HG02870 (cell line): ENCODE data around the gene SSX3.
A peak's percentile ranks its signal among the peaks of the same experiment; 100 is the strongest.
"Not testable (repeated sequence)": the region's sequence is repeated elsewhere in the genome, so short reads cannot be mapped to it uniquely, and the experiment has no call there.

Source experiments
- ATAC-seq: cut with Tn5 transposase; IDR thresholded peaks from one replicate; pipeline ENCODE4 v1.9.1; 2021; ENCODE audit warnings: mild to moderate bottlenecking, moderate library complexity; ENCODE audit not compliant: unreplicated experiment

The SSX3 gene, protein sequence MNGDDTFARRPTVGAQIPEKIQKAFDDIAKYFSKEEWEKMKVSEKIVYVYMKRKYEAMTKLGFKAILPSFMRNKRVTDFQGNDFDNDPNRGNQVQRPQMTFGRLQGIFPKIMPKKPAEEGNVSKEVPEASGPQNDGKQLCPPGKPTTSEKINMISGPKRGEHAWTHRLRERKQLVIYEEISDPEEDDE

GRCh38 chrX:48356315-48357094 lies at the start of gene SSX3:
SSX3 (minus strand) TSS chrX:48356703; CDS start chrX:48355249, 1,454 bp downstream.
- not testable (repeated sequence) for ATAC-seq

- not testable (repeated sequence) for ATAC-seq
These were observed 41.3 kb upstream of the SSX3 start for GRCh38 chrX:48397825-48398224.

- not testable (repeated sequence) for ATAC-seq
These were observed 40.4 kb upstream of the SSX3 start for GRCh38 chrX:48396931-48397330.

GRCh38 chrX:48383239-48383638 lies 26.7 kb upstream of the SSX3 start, which contains the start of gene SSX4:
SSX4 (plus strand) TSS chrX:48383539; CDS start chrX:48384054, 515 bp downstream.
- not testable (repeated sequence) for ATAC-seq

DNA sequence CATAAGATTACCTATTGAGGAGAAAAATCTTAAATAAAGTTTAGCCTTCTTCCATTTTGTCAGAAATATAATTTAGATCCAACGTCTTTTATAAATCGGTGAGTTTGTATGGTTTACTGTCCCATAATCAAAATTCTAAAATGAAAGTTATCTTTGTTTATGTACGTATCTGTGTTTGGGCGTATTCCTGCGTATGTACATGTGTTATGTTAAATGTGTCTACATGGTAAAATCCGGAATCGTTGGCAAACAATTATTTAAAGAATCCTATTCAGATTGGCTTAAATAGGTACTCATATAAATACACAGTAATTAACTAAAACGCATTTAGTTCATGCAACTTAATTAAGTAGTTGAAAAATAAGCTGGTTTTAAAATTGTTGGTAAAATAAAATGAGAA lies 13.9 kb upstream of the SSX3 start:
- not testable (repeated sequence) for ATAC-seq

DNA sequence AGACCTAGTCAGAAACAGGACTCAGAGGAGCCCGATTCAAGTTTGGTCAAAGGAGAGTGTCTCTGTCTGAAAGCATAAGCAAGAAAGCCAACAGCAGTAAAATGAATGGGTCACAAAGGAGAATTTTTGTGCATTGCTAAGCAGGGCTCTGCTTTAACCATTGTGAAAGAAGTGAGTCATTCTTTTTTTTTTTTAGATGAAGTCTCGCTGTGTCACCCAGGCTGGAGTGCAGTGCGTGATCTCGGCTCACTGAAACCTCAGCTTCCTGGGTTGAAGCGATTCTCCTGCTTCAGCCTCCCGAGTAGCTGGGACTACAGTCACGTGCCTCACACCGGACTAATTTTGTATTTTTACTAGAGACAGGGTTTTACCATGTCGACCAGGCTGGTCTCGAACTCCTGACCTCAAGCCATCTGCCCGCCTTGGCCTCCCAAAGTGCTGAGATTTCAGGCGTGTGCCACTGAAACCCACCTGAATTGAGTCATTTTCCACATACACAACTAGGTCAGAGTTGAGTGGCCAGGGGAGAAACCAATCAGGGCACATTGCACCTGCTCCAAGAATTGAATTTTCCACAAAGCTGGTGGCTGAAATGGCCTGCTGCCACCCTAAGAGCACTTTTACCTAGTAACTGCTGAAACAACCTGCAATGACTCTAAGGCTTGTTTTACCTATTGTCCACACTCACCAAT lies 11.4 kb upstream of the SSX3 start:
- ATAC-seq: peak; percentile 58

DNA sequence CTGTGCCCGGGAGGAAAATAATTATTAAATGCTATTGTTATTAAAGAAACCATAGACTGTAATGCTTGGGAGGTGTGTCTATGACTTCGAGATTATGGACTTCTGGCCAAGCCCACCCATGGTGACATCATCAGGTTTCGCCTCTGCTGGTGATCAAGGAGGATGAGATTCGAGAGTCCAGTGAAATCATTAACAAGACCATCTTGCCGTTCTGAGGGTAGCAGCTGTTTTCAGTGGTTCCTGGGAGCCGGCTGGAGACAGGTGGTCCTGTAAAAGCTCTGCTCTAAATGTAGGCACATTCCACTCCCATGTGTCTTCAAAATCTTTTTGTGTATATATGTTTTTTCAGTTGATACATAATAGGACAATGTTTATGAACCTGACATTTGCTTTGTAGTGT lies 2.8 kb upstream of the SSX3 start:
- ATAC-seq: not testable (repeated sequence)

- ATAC-seq: no peak
These were observed 1.2 kb upstream of the SSX3 start for GRCh38 chrX:48357681-48358080.

DNA sequence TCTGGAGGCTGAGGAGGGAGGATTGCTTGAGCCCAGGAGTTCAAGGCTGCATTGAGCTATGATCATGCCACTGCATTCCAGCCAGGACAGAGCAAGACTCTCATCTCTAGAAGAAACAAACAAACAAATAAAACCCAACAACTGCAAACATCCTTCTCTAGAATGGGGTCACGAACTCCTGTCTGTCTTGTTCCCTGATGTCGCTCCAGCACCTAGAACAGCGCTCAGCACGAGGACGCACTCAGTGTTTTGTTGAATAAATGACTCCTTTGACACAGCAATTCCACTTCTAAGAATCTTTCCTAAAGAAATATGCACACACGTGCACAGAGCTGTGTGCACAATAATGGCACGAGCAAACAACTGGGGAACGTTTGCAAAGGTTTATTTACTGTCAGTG lies 10.4 kb downstream of the SSX3 start:
- ATAC-seq: not testable (repeated sequence)

- ATAC-seq: not testable (repeated sequence)
These were observed 42.5 kb downstream of the SSX3 start for GRCh38 chrX:48313996-48314395.

- ATAC-seq: no peak
These were observed 50.3 kb downstream of the SSX3 start for GRCh38 chrX:48306175-48306574.
